ENCODE results near the gene CUL4B.
A peak's percentile ranks its signal among the peaks of the same experiment; 100 is the strongest.

The CUL4B gene

DNA sequence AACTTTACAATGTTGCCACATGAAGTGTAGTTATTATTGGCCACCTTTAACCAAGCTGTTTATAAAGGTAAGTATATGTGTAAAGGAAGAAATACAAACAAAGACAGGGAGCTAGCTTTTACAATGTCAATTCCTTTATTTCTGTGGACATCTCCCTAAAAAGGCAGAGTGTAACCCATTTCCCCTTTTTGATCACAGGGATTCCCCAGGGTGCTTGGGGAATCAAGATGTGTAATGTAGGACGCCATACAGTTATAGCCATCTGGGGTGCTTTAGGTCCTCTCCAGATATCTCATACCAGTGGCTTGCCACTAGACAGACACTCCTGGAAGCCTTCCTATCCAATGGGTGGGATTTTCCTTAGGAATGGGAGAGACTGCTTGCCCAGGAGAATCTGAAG lies 4.2 kb upstream of the CUL4B start:
- Histone ChIP-seq H3K27me3 (ENCODE audit: control insufficient read depth, low read length) (no peaks in the 10 kb centered on the region), H3F3A (ENCODE audit: control insufficient read depth, insufficient read depth) (no peaks in the 10 kb centered on the region), H3K36me3 (ENCODE audit: control insufficient read depth, low read length) (peaks cover 2% of the 10 kb centered on the region; the same call in 1 of the 2 replicates), H4K20me1 (ENCODE audit: control insufficient read depth, insufficient read depth, low read depth, low read length) (no peaks in the 10 kb centered on the region), H3K79me2 (ENCODE audit: control insufficient read depth, low read length) (peaks cover 6% of the 10 kb centered on the region), H3K9me2 (replicated peaks; ENCODE audit: control insufficient read depth, low read length) (no peaks in the 10 kb centered on the region), H3K4me1 (ENCODE audit: control insufficient read depth, low read length) (peaks cover 11% of the 10 kb centered on the region), H3K9me3 (ENCODE audit: control insufficient read depth, insufficient read depth, low read length) (no peaks in the 10 kb centered on the region), H3K4me2 (ENCODE audit: low read length) (no peak overlapping the region), H3K4me3 (ENCODE audit: low read length) (no peak overlapping the region), H3K27ac (ENCODE audit: low read depth, low read length) (no peak overlapping the region)
- TF ChIP-seq EZH2phosphoT487 (IDR thresholded peaks at IDR 0.05; ENCODE audit: borderline replicate concordance, low read length) (no peak), CTCF (IDR thresholded peaks at IDR 0.05; ENCODE audit: low read depth, low read length, poor library complexity, severe bottlenecking) (no peak)

- H3K4me2 ChIP-seq (ENCODE audit: low read length): peak overlapping the region; percentile 78
- H3K27me3 ChIP-seq (ENCODE audit: control insufficient read depth, low read length): no peaks in the 10 kb centered on the region
- no peaks in the 10 kb centered on the region for H3K9me3 ChIP-seq (ENCODE audit: control insufficient read depth, insufficient read depth, low read length)
- peaks cover 17% of the 10 kb centered on the region for H3K4me1 ChIP-seq (ENCODE audit: control insufficient read depth, low read length)
- no peak overlapping the region for H3K27ac ChIP-seq (ENCODE audit: low read depth, low read length)
- no peak for TF ChIP-seq EZH2phosphoT487 (IDR thresholded peaks at IDR 0.05; ENCODE audit: borderline replicate concordance, low read length)
- TF ChIP-seq CTCF (IDR thresholded peaks at IDR 0.05; ENCODE audit: low read depth, low read length, poor library complexity, severe bottlenecking): no peak
- peaks cover 30% of the 10 kb centered on the region for H3K79me2 ChIP-seq (ENCODE audit: control insufficient read depth, low read length)
- peaks cover 20% of the 10 kb centered on the region for H3K36me3 ChIP-seq (ENCODE audit: control insufficient read depth, low read length)
- H3K4me3 ChIP-seq (ENCODE audit: low read length): peak overlapping the region; percentile 80; the same call in 1 of the 2 replicates
- no peaks in the 10 kb centered on the region for H3K9me2 ChIP-seq (replicated peaks; ENCODE audit: control insufficient read depth, low read length)
- H3F3A ChIP-seq (ENCODE audit: control insufficient read depth, insufficient read depth): no peaks in the 10 kb centered on the region
- no peaks in the 10 kb centered on the region for H4K20me1 ChIP-seq (ENCODE audit: control insufficient read depth, insufficient read depth, low read depth, low read length)
These were observed 1.8 kb upstream of the CUL4B start for GRCh38 chrX:120562569-120562926.

GRCh38 chrX:120561634-120562568 lies 1.1 kb upstream of the CUL4B start:
- H3K4me2 ChIP-seq (ENCODE audit: low read length): peak overlapping the region; percentile 78
- H3K4me1 ChIP-seq (ENCODE audit: control insufficient read depth, low read length): peaks cover 17% of the 10 kb centered on the region
- no peaks in the 10 kb centered on the region for H4K20me1 ChIP-seq (ENCODE audit: control insufficient read depth, insufficient read depth, low read depth, low read length)
- H3F3A ChIP-seq (ENCODE audit: control insufficient read depth, insufficient read depth): no peaks in the 10 kb centered on the region
- no peaks in the 10 kb centered on the region for H3K9me3 ChIP-seq (ENCODE audit: control insufficient read depth, insufficient read depth, low read length)
- H3K4me3 ChIP-seq (ENCODE audit: low read length): peak overlapping the region; percentile 80
- H3K9me2 ChIP-seq (replicated peaks; ENCODE audit: control insufficient read depth, low read length): no peaks in the 10 kb centered on the region
- H3K36me3 ChIP-seq (ENCODE audit: control insufficient read depth, low read length): peaks cover 26% of the 10 kb centered on the region
- peaks cover 35% of the 10 kb centered on the region for H3K79me2 ChIP-seq (ENCODE audit: control insufficient read depth, low read length)
- peak overlapping the region; percentile 89 for H3K27ac ChIP-seq (ENCODE audit: low read depth, low read length)
- H3K27me3 ChIP-seq (ENCODE audit: control insufficient read depth, low read length): no peaks in the 10 kb centered on the region
- TF ChIP-seq EZH2phosphoT487 (IDR thresholded peaks at IDR 0.05; ENCODE audit: borderline replicate concordance, low read length) (no peak), CTCF (IDR thresholded peaks at IDR 0.05; ENCODE audit: low read depth, low read length, poor library complexity, severe bottlenecking) (no peak)

Data from DOHH2 (cell line).